MM.1S (cell line): ENCODE measurements around the gene SLC25A40.

ENCODE experiments used
- EZH2 ChIP-seq: fragments of 300-600 bp; sonication (generic); optimal IDR thresholded peaks from 2 replicates; pipeline ENCODE3; 2017; ENCODE audit warnings: low read depth, mild to moderate bottlenecking, antibody characterized with exemption, low read length, mixed read lengths
- EZH2phosphoT487 ChIP-seq: fragments of 300-600 bp; sonication (generic); IDR thresholded peaks from 2 replicates; pipeline ENCODE4 v1.6.1; 2018; ENCODE audit warnings: antibody characterized with exemption, low read length
- TF ChIP-seq, protein P1 (sequence below): fragments of 300-600 bp; sonication (generic); IDR thresholded peaks from 2 replicates; pipeline ENCODE4 v1.5.1; 2016; ENCODE audit warnings: antibody characterized with exemption, low read length, mixed read lengths

DNA sequence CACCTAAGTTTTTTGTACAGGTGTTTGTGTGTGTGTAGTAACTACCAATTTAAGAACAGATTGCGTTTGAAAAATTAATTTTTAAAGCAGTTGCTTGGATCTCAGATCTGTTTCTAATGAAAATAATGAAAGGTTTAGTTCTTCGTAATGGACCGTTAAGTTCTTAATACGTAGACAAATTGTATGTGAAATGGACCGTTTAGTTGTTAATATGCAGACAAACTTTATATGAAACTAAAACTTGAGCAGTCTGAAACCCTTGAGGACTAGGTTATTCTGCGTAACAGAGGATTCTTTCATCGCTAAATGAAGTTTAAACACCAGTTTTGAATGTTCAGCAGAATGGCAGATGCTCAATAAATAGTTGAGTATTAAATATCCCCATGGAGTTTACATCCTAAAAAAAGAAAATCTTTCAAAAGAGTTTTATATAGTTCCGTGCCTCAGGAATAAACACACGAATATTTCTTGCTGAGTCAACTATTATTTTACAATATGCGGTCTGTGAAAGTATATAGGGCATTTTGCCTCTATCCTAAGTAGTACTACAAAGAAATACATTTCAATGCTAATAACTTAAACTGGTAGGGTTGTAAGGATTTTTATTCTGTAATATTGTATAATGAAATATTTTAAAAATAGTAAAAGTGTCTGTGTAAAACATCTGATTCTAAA is 1.3 kb upstream of the SLC25A40 start:
- TF ChIP-seq, protein P1, sequence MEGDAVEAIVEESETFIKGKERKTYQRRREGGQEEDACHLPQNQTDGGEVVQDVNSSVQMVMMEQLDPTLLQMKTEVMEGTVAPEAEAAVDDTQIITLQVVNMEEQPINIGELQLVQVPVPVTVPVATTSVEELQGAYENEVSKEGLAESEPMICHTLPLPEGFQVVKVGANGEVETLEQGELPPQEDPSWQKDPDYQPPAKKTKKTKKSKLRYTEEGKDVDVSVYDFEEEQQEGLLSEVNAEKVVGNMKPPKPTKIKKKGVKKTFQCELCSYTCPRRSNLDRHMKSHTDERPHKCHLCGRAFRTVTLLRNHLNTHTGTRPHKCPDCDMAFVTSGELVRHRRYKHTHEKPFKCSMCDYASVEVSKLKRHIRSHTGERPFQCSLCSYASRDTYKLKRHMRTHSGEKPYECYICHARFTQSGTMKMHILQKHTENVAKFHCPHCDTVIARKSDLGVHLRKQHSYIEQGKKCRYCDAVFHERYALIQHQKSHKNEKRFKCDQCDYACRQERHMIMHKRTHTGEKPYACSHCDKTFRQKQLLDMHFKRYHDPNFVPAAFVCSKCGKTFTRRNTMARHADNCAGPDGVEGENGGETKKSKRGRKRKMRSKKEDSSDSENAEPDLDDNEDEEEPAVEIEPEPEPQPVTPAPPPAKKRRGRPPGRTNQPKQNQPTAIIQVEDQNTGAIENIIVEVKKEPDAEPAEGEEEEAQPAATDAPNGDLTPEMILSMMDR: no peak
- TF ChIP-seq EZH2 (no peak), EZH2phosphoT487 (no peak)
